ENCODE data around the gene CDH23.

The CDH23 gene

DNA sequence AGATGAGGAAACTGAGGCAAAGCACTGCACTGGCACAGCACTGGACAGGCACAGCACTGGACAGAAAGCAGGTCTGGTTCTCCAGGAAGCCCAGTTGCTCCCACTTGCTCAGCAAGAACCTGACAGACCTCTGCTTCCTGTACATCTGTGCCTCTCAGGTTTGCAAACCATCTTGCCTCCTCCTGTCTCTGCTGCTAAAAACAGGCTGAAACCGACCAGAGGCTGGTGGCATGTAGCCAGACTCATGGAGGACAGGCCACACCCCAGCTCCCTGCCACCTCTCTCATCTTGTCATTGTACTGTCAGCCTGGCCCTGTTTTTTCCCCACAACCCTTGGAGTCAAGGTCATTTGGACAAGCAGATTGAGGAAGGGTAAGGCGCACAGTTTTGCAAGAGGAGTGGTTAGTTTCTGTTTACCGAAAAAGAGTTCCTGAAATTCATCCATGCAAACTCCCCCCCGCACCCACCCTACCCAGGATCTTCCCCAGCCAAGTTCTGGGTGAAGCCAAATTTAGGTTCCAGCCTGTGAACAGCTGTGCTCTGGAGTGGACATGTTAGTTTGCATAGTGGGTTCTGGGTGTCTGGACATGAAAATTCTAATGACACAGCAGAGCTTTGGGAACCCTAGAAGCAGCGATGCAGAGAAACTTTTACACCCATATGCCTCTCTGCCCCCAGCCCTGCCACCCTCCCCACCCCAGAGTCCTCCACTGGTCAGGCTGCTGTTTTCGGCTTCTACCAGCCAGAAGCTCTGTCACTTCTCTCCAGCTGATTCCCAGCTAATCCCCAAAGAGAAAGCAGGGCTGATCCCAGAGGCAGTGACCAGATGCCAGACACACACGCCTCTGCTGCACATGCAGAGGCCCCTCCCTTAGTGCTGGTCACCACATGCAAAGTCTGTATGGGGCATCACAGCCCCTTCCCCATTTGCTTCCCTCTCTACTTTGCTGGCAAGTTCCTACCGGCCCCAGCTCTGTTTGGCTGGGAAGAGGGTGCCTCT is 331.3 kb downstream of the CDH23 start:
- in situ Hi-C loops (cut with MboI; ENCODE audit: low sequenced_read_pairs) = no loop called here

DNA sequence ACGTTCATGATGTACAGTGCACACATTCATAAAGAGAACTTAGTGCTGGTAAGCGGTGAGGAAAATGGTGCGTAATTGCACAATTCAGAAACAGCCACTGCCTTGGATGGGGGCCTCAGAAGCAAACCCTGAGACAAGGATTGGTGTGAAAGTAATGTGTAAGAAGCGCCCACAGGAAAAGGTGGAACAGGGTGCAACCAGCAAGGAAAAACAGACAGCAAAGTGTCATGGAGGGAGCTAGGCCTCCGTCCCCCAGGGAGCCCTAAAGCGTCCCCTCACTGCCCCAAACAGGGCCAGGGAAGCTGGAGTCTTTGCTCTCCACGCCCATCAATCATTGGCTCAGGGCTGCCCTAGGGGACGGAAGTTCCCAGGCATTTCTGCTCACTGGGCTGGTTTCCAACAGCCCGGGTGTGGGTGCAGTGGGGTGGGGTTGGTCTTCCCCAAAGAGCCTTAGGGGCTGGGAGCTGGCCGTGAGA is 332.5 kb downstream of the CDH23 start:
- in situ Hi-C loops (cut with MboI; ENCODE audit: low sequenced_read_pairs) = no loop called here

DNA sequence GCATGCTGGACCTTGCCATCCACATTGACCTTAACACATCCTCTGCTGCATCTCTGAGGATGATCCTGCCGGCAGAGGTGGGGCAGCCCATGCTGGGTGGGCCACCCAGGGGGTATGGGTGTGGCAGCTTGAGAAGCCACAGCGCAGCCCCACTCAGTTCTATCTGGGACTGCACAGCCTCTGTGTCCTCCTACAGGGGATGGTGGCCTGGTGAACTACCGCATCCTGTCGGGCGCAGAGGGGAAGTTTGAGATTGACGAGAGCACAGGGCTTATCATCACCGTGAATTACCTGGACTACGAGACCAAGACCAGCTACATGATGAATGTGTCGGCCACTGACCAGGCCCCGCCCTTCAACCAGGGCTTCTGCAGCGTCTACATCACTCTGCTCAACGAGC is 335.1 kb downstream of the CDH23 start:
- in situ Hi-C loops (cut with MboI; ENCODE audit: low sequenced_read_pairs) = no loop called here

DNA sequence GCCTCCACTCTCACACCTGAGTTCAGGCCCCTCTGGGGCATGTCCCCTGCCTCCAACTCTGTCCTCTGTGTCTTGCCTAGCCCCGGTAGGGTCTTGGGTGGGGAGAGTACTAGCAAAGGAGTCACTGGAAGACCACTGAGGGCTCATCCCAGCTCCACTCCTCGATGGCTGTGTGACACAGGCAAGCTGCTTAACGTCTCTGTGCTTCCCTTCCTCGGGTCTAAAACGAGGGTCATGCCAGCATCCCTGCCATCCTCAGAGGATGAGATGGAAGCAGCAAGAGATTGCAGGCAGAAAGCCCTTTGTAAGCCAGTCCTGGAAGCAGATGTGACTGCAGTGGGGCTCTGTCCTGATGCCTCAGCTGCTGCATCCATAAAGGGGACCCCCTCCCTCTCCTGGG is 338.1 kb downstream of the CDH23 start:
- in situ Hi-C loops (cut with MboI; ENCODE audit: low sequenced_read_pairs) = no loop called here

DNA sequence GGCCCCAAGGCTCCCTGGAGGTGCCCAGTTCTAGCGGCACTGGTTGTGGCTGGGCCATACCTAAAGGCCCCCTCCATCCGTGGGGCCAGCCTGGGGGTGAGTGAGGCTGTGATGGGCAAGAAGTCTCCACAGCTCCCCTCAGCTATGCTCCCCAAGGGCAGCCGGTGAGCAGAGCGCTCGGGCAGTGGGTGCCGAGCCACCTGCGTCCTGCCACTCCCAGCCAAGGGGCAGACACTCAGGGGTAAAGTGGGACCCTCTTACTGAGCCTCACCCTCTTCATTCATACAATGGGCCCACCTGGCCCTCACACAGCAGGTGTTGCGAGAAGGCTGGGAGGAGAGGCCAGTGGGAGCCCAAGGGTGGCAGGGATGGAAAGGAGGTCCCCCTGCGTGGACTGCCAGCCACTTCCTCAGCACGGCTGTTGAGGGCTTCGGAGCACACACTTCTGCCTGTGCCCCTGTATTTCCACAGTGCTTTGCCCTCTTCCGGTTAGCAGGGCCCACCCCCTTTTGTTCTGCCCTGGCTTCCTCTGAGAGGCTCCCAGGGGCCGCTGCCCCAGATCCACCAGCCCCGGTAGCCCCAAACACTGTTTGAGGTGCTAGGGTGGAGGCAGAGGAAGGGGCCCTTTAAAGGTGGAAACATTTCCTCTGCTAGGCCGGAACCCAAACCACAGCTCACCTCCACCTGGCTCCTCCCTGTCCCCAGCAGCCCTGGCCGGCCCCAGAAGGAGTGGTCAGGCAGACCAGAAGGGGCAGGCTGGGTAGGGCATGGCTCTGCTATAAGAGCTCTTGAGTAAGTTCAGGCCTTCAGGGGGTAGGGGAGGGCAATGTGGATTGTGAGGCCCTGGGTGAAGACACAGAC is 339.2 kb downstream of the CDH23 start:
- in situ Hi-C loops (cut with MboI; ENCODE audit: low sequenced_read_pairs) = no loop called here

DNA sequence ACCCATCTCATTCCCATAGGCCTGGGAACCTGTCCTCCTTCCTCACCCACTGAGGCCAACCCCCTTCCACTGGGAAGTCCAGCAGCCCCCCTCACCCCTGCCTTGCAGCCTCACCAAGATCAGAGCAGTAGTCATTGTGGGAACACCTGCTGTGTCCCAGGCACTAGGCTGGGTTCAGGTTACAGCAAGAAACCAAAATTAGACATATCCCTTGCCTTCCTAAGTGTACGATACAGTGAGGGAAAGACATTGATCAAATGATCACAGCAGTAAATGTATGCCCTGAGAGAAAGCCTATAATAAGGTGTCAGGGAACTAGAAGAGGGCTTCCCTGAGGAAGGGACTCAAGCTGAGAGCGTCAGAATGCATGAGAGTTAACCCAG is 339.8 kb downstream of the CDH23 start:
- in situ Hi-C loops (cut with MboI; ENCODE audit: low sequenced_read_pairs) = no loop called here

DNA sequence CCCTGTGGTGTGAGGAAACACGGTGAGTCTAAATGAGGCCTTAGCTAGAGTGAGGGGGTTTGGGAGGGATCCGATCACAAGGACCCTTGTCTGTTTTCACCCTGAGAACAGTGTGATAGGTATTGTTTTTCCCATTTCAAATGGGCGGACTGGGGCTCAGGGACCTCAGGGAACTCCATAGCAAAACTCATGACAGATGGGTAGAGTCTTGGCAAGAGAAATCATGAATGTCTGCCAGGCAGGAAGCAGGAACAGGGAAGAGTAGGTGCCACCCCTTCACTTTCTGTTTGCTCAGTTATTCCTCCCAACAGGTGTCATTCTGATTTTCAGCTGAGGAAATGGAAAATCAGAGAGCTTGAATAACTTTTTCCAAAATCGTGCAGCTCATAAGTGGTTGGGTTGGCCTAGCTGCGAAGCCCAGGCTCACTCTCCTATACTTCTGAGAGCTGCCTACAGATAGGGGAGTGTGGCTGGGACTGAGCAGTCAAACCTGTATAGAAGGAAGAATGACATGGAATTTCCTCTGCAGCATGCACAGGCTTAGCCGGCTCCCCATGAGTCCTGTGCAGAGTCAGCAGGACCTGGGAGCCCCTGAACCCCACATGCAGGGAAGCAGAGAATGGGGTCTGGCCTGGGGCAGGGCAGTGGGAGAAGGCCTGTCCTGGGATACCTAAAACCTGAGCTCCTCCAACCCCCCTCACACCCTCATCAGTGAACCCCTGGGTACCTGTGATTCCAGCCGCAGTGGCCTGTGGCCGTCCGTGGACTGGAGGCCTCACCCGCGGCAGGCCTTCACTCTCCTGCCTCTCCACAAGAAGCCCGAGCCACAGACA is 340.5 kb downstream of the CDH23 start:
- in situ Hi-C loops (cut with MboI; ENCODE audit: low sequenced_read_pairs) = no loop called here

DNA sequence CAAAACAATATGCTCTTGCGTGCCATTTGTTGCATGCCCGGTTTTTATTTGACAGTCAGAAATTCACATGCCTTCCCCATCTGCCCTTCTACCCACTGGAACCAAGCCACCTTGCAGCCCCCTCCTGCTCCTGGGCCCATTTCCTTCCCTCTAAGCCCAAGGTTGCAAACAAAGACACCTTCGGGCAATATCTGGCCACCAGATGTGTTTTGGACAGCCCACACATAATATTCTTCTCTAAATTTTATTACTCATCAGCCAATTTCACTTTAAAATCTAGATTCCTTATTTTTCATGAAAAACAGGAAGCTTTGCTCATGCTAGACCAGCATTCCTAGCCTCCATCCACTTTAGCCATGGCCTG is 341.1 kb downstream of the CDH23 start:
- in situ Hi-C loops (cut with MboI; ENCODE audit: low sequenced_read_pairs) = no loop called here

DNA sequence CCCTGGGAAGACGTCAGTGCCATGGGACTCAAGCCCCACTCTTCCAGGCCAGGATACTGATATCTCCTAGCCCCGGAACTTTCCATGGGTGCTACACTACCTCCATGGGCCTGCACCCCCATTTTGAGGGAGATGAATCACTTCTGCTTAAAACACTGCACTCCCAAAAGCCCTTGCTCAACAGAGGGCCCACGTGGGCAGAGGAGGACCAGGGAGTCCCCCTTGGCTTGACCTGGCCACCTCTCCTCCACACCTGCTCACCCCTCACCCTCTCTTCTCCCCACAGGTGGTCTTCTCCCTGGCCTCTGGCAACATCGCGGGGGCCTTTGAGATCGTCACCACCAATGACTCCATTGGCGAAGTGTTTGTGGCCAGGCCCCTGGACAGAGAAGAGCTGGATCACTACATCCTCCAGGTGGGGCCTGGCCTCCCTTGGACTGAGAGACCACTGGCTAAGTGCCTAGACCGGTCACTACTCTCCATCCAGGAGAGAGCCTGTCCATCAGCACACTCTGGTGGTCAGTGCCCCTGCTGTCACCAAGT is 342.7 kb downstream of the CDH23 start:
- in situ Hi-C loops (cut with MboI; ENCODE audit: low sequenced_read_pairs) = no loop called here

DNA sequence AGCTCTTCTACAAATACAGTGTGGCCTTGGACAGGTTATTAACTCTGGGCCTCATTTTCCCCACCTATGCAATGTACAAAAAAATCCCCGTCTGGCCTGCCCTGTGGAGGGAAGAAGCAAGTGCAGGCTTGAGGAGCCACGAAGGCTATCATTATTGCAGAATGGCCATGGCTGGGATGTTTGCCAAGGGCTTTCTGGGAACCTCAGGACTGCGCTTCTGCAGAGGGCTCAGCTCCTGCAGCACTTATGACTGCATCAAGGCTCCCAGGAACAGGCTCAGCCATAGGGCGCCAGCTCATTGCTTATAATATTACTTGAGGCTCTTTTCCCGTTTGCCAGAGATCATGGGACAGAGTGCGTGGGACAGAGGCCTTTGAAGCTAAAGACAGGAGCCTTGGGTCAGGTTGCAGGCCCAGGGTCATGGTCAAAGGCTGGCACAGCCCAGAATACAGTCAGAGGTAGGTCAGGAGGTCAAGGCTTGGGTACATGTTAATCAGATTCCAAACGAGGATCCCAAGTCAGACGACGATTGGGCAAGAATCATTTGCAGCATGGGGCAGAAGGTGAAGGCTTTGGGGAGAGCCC is 343.4 kb downstream of the CDH23 start:
- in situ Hi-C loops (cut with MboI; ENCODE audit: low sequenced_read_pairs) = no loop called here

DNA sequence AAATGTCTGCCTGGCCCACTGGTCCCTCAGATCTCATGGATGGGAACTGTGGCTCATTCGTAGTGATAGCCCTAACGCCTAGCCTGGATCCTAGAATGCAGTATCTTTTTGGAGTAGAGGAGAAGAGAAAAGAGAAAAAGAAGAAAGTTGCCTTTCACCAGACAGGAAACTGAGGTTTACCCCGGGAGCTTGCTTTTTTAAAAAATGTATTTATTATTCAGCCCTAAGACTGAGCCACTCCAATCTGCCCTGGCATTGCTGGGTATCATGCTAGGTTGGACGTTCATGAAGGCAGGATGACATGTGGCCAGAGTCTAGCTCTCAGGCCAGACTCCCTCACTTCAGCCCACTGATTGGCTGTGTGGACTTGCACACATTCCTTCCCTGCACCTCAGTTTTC is 344.3 kb downstream of the CDH23 start:
- in situ Hi-C loops (cut with MboI; ENCODE audit: low sequenced_read_pairs) = no loop called here

DNA sequence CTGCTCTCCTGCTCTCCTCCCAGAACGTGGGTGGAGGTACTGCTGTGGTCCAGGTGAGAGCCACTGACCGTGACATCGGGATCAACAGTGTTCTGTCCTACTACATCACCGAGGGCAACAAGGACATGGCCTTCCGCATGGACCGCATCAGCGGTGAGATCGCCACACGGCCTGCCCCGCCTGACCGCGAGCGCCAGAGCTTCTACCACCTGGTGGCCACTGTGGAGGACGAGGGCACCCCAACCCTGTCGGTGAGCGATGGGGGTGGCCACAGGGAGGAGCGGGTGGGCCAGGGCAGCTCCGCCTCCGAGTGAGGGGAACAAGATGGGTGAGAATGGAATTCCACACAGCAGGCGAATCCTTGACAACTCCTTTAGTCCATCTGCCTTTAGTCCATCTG is 345.0 kb downstream of the CDH23 start:
- in situ Hi-C loops (cut with MboI; ENCODE audit: low sequenced_read_pairs) = no loop called here

DNA sequence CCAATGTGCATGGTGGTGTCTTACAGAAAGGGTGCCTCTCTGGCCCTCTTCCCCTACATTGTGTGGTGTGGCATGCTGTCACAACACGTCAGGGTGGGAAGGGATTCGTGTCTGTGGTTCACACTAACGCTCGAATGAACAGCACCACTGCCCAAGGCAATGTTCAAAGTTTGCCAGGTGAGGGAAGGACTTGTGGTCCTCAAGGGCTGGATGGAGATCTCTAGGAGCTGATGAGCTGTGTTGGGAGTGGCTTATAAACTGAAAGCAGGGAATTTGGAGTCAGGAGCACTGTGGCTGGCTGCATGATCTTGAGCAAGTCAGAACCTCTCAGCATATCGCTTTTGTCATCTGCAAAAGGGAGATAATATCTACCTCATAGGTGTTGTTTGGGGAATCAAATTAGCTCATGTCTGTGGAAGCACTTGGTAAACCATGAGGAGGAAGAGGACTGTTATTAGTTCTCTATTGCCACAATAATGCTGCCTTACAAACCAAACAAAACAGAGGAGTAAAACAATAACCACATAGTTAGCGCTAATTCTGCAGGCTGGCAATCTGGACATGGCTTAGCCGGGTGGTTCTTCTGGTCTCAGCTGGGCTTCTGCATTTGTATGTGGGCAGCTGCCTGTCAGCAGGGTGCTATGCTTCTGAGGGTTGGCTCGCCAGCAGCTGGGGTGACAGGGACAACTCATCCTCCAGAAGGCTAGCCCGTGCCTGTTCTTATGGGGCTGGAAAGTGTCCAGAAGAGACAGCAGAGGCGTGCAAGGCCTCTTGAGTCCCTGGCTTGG is 345.8 kb downstream of the CDH23 start:
- in situ Hi-C loops (cut with MboI; ENCODE audit: low sequenced_read_pairs) = no loop called here

DNA sequence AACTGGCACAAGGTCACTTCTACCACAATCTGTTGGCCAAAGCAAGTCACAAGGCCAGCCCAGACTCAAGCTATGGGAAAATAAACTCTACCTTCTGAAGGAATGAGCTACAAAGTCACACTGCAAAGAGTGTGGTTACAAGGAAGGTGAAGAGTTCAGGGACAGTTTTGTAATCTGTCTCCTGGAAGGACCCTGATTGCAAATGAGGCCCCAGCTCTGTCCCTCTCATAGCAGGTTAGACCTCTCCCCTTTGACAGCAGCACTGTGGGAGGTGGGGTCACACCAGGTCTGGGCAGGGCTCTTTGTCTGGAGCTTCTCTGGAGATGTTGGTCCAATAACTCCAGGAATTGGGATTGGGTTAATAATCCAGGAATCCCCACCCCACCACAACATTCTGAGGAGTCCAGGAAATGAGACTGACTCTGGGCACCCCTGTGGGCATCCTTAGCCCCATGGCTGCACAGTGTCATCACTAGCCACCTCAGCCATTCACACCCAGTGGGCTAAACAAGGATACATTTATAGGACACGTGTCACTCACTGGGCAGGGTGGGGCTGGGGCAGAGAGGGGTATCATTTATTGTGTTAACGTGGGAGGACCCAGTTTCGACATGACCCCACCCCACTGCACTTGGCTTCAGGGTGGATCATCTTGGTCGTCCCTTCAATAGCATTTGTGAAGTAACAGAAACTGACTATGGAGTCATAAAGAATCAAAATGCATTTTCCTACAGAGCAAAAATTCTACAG is 346.5 kb downstream of the CDH23 start:
- in situ Hi-C loops (cut with MboI; ENCODE audit: low sequenced_read_pairs) = no loop called here

DNA sequence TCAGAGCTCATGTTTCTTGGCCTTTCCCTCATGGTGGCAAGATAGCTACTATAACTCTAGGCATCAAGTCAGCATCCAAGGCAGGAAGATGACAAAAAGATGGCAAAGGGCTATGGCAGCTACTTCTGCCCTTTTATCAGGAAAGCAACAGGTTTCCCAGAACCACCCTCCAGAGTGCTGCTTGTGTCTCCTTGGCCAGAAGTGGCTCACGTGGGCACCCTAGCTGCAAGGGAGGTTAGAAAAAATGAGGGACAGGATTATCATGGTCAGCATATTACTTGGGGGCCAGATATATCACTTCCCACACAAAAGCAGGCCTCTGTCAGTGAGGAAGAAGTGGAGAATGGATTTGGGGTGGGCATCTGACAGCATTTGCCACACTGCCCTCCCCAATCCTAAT is 347.1 kb downstream of the CDH23 start:
- in situ Hi-C loops (cut with MboI; ENCODE audit: low sequenced_read_pairs) = no loop called here

DNA sequence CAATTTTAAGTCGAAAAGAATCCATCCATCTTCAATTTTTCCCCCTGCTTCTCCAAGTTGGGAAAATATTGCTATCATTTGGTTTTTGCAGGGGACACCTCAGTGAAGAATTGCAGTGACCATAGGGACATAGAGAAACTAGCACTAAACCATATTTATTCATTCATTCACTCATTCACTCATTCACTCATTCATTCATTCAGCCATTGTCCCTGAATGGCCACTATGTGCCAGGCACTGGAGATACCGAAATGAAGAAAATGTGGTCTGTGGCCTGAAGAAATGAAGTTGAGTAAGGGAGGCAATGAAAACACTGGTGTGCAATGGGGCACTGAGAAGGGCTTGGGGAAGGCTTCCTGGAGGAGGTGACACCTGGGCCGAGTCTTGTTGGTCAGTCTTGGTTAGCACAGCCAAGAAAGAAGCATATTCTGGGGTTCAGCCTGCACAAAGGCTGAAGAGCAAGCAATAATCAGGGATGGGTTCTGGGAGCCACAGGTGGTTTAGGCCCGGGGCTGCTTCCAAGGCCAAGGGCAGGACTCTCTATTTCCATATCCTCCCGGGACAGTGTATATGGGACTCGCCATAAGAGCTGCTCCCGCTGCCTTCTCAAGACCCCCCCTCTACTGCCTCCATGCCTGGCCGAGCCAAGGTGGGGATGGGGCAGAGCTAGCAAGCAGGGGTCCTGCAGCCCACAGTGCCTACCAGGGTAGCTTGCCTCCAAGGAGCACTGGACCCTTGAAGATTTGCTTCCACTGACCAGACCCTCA is 348.4 kb downstream of the CDH23 start:
- in situ Hi-C loops (cut with MboI; ENCODE audit: low sequenced_read_pairs) = no loop called here

DNA sequence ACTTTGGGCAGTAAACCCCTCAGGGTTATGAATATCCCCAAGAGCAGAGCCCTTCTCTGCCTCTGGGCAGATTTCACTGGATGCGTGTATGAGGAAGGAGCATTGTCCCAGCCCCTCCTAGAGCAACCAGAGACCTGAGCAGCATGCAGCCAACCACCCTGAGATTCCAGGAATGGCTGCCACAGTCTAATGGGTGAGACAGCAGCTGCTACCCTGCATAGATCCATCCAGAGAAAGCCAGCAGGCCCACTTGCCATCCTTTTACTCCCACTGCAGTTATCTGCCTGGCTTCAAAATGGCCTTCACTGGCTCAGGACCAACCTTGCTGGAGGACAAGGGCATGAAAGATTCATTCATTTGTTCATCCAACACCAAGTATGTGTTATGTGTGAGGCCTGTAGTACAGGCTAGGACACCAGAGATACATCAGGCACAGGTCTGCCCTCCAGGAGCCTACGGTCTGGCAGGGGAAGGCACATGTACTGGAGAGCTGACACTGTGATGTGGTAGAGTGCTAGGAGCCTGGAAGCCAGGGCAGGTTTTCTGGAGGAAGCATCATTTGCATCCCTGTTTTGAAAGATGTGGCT is 349.0 kb downstream of the CDH23 start:
- in situ Hi-C loops (cut with MboI; ENCODE audit: low sequenced_read_pairs) = no loop called here
